HEK293T (cell line): Measurements from ENCODE around the gene HBZ.

Experiments
- BHLHE40 ChIP-seq: fragments of 450-650 bp; IDR thresholded peaks from 2 replicates; pipeline ENCODE4 v1.6.1; 2016; ENCODE audit warnings: mild to moderate bottlenecking, moderate library complexity, borderline replicate concordance
- CTBP1 ChIP-seq: fragments of 450-650 bp; IDR thresholded peaks from 2 replicates; pipeline ENCODE4 v1.6.1; 2016; ENCODE audit warnings: borderline replicate concordance
- FOXA1 ChIP-seq: fragments of 450-650 bp; IDR thresholded peaks from 2 replicates; pipeline ENCODE4 v1.6.1; 2016; ENCODE audit warnings: mild to moderate bottlenecking
- FOXK2 ChIP-seq: fragments of 450-650 bp; IDR thresholded peaks from 2 replicates; pipeline ENCODE4 v1.6.1; 2016; ENCODE audit warnings: mild to moderate bottlenecking
- FOXM1 ChIP-seq: fragments of 450-650 bp; IDR thresholded peaks from 2 replicates; pipeline ENCODE4 v1.6.1; 2017; ENCODE audit warnings: mild to moderate bottlenecking, borderline replicate concordance
- NFRKB ChIP-seq: fragments of 450-650 bp; IDR thresholded peaks from 2 replicates; pipeline ENCODE4 v1.6.1; 2016; ENCODE audit warnings: mild to moderate bottlenecking, moderate library complexity
- SP1 ChIP-seq: fragments of 450-650 bp; IDR thresholded peaks from 2 replicates; pipeline ENCODE4 v1.6.1; 2017
- SUZ12 ChIP-seq: fragments of 450-650 bp; IDR thresholded peaks from 2 replicates; pipeline ENCODE4 v1.6.1; 2016; ENCODE audit warnings: mild to moderate bottlenecking
- TF ChIP-seq, protein P1 (sequence below): fragments of 450-650 bp; IDR thresholded peaks from 2 replicates; pipeline ENCODE4 v1.6.1; 2016

DNA sequence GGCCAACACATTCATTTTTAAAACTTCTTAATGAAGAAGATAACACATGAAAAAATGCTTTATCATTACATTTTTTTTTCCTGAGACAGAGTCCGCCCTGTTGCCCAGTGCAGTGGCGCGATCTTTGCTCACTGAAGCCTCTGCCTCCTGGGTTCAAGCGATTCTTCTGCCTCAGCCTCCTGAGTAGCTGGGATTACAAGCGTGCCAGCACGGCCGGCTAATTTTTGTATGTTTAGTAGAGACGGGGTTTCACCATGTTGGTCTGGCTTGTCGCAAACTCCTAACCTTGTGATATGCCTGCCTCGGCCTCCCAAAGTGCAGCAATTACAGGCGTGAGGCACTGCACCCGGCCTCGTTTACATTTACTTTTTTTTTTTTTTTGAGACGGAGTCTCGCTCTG lies 41.0 kb downstream of the HBZ start:
- TF ChIP-seq FOXK2 (no peak), CTBP1 (no peak), SUZ12 (no peak), BHLHE40 (no peak), NFRKB (no peak), FOXA1 (no peak), SP1 (no peak), FOXM1 (no peak)
- TF ChIP-seq, protein P1, sequence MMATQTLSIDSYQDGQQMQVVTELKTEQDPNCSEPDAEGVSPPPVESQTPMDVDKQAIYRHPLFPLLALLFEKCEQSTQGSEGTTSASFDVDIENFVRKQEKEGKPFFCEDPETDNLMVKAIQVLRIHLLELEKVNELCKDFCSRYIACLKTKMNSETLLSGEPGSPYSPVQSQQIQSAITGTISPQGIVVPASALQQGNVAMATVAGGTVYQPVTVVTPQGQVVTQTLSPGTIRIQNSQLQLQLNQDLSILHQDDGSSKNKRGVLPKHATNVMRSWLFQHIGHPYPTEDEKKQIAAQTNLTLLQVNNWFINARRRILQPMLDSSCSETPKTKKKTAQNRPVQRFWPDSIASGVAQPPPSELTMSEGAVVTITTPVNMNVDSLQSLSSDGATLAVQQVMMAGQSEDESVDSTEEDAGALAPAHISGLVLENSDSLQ: no peak
